DND-41 (cell line): ENCODE measurements around the gene OSBPL10.

Experiments
- EZH2 ChIP-seq: IDR thresholded peaks from 3 replicates; pipeline ENCODE4 v1.6.1; 2012; ENCODE audit warnings: borderline replicate concordance, low read depth, mild to moderate bottlenecking, moderate library complexity, low read length, inconsistent platforms; ENCODE audit not compliant: severe bottlenecking
- TF ChIP-seq, protein P1 (sequence below): IDR thresholded peaks from 2 replicates; pipeline ENCODE4 v1.5.1; 2012; ENCODE audit warnings: borderline replicate concordance, low read length, moderate library complexity, mild to moderate bottlenecking; ENCODE audit not compliant: poor library complexity, severe bottlenecking; ENCODE audit errors: extremely low read depth

DNA sequence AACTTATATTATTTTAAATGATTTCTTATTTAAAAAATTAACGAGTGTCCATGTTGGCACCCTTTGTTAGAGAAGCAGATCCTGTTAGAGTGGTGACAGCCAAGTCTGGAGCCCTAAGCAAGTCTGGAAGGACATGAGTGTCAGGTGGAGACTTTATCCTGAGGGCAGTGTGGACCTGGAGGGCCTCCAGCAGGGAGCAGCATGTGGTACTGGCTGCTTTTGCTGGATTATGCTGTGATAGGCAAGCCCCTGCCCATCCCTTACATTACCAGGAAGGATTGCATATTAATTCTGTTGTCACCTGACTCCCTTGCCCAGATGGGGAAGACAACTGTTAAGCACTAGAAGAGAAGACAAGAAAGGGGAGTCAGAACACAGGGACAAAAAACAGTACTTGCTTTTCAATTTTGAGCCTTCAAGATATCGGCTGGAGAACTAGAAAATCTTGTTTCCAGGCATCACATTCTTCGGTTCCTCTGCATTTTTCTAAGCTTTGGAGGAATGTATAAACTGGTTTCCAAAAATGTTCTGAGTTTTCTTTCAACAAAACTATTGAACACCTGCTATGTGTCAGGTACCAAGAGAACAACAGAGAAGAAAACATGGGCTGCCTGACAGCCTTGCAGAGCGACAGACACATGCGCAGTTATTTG, 23.2 kb upstream of the OSBPL10 start:
- TF ChIP-seq, protein P1, sequence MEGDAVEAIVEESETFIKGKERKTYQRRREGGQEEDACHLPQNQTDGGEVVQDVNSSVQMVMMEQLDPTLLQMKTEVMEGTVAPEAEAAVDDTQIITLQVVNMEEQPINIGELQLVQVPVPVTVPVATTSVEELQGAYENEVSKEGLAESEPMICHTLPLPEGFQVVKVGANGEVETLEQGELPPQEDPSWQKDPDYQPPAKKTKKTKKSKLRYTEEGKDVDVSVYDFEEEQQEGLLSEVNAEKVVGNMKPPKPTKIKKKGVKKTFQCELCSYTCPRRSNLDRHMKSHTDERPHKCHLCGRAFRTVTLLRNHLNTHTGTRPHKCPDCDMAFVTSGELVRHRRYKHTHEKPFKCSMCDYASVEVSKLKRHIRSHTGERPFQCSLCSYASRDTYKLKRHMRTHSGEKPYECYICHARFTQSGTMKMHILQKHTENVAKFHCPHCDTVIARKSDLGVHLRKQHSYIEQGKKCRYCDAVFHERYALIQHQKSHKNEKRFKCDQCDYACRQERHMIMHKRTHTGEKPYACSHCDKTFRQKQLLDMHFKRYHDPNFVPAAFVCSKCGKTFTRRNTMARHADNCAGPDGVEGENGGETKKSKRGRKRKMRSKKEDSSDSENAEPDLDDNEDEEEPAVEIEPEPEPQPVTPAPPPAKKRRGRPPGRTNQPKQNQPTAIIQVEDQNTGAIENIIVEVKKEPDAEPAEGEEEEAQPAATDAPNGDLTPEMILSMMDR = peak; percentile 19
- TF ChIP-seq EZH2 = no peak
